ENCODE results near the gene COL5A3.
"Not testable (repeated sequence)": the region's sequence is repeated elsewhere in the genome, so short reads cannot be mapped to it uniquely, and the experiment has no call there.

Gene COL5A3

DNA sequence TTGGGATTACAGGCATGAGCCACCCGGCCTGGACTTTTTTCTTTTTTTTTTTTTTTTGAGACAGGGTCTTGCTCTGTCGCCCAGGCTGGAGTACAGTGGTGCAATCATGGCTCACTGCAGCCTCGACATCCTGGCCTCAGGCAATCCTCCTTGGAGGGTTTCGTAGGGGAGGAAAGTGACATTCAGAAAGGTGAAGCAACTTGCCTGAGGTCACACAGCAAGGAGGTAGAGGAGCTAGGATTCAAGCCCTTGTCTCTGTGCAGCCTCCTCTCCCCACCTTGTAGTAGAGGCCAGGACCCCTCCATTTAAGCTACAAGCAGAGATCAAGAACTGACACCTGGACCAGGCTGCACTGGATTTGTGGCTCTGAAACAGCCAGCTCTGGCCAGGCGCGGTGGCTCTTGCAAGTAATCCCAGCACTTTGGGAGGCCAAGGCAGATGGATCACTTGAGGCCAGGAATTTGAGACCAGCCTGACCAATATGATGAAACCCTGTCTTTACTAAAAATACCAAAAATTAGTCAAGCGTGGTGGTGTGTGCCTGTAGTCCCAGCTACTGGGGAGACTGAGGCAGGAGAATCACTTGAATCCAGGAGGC, 63.7 kb downstream of the COL5A3 start:
- peaks cover 38% of the 10 kb centered on the region for H3K4me1 ChIP-seq (ENCODE audit: control insufficient read depth, insufficient read depth, low read length)
- H3K27me3 ChIP-seq (replicated peaks; ENCODE audit: control insufficient read depth, insufficient read depth, low read length); H3K9me3 ChIP-seq (ENCODE audit: control insufficient read depth, low read length); H3K36me3 ChIP-seq (ENCODE audit: control insufficient read depth, insufficient read depth, low read length, severe bottlenecking): not testable (repeated sequence)
- H3K9ac ChIP-seq (ENCODE audit: low read length) = peak overlapping the region; percentile 80
- DNase-seq (ENCODE audit: low read depth) = peak; percentile 52
- H3K4me3 ChIP-seq (ENCODE audit: low read length) = peak overlapping the region; percentile 51

DNA sequence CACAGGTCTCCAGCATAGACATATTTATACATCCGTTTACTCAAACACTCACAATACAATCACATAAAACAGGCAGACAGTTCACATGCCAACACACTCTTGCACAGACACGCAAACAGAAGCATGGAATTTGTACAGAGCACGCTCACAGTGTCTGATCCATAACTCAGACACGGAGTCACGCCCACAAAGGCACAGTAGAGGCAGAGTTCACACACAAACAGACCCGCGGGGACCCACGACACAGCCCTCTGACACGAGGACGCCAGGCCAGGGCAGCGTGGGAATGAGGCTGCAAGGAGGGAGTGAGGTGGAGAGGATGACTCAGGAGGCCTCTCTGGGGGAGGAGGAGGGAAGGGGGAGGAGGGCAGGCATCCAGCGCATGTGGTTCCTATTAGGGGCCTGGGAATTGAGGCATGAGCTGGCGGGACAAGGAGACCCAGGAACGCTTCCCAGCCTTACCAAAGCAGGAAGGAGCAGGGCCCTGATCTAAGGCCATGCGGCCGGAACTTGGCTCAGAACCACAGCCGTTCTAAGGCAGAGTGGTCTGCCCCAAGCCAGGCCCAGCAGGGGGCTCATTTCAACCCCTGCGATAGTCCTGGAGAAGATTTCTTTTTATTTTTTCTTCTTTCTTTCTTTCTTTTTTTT, 64.9 kb downstream of the COL5A3 start:
- H3K27me3 ChIP-seq (replicated peaks; ENCODE audit: control insufficient read depth, insufficient read depth, low read length) = no peaks in the 10 kb centered on the region
- no peak overlapping the region for H3K4me3 ChIP-seq (ENCODE audit: low read length)
- peaks cover 7% of the 10 kb centered on the region for H3K9me3 ChIP-seq (ENCODE audit: control insufficient read depth, low read length)
- H3K9ac ChIP-seq (ENCODE audit: low read length) = peak overlapping the region; percentile 80
- DNase-seq (ENCODE audit: low read depth) = peak; percentile 99
- no peaks in the 10 kb centered on the region for H3K36me3 ChIP-seq (ENCODE audit: control insufficient read depth, insufficient read depth, low read length, severe bottlenecking)
- peaks cover 44% of the 10 kb centered on the region for H3K4me1 ChIP-seq (ENCODE audit: control insufficient read depth, insufficient read depth, low read length)

DNA sequence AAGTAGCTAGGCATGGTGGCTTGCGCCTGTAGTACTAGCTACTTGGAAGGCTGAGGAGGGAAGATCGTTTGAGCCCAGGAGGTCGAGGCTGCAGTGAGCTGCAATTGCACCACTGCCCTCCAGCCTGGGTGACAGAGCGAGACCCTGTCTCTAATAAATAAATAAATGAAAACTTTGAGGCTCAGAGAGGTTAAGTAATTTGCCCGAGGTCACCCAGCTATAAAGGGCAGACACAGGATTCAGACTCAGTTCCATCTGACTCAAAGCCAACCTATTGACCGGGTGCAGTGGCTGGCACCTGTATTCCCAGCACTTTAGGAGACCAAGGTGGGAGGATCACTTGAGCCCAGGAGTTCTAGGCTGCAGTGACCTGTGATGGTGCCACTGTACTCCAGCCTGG, 66.6 kb downstream of the COL5A3 start:
- H3K36me3 ChIP-seq (ENCODE audit: control insufficient read depth, insufficient read depth, low read length, severe bottlenecking) = no peaks in the 10 kb centered on the region
- peaks cover 41% of the 10 kb centered on the region for H3K4me1 ChIP-seq (ENCODE audit: control insufficient read depth, insufficient read depth, low read length)
- no peak overlapping the region for H3K4me3 ChIP-seq (ENCODE audit: low read length)
- no peaks in the 10 kb centered on the region for H3K27me3 ChIP-seq (replicated peaks; ENCODE audit: control insufficient read depth, insufficient read depth, low read length)
- no peak overlapping the region for H3K9ac ChIP-seq (ENCODE audit: low read length)
- peaks cover 7% of the 10 kb centered on the region for H3K9me3 ChIP-seq (ENCODE audit: control insufficient read depth, low read length)
- DNase-seq (ENCODE audit: low read depth) = no peak

DNA sequence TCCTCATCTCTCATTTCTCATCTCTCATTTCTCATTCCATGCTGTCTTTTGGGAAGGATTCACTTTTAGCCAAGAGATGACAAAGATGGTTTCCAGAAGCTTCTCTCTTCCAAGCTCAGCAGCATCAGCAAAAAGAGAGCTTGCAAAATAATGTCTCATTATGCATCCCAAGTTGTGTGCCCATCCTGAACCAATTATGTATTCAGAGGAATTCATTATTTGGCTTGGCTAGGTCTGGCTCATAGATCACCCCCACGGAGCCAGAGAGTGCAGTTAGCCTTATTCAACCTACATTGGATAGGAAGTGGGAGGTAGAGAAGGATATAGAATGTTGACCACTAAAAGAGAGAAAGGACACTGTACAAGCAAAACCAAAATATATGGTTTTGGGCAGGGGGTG, 68.6 kb downstream of the COL5A3 start:
- no peak for DNase-seq (ENCODE audit: low read depth)
- Histone ChIP-seq H3K36me3 (ENCODE audit: control insufficient read depth, insufficient read depth, low read length, severe bottlenecking) (no peaks in the 10 kb centered on the region), H3K27me3 (replicated peaks; ENCODE audit: control insufficient read depth, insufficient read depth, low read length) (no peaks in the 10 kb centered on the region), H3K9me3 (ENCODE audit: control insufficient read depth, low read length) (peaks cover 7% of the 10 kb centered on the region), H3K4me3 (ENCODE audit: low read length) (no peak overlapping the region), H3K9ac (ENCODE audit: low read length) (no peak overlapping the region), H3K4me1 (ENCODE audit: control insufficient read depth, insufficient read depth, low read length) (peaks cover 25% of the 10 kb centered on the region)

DNA sequence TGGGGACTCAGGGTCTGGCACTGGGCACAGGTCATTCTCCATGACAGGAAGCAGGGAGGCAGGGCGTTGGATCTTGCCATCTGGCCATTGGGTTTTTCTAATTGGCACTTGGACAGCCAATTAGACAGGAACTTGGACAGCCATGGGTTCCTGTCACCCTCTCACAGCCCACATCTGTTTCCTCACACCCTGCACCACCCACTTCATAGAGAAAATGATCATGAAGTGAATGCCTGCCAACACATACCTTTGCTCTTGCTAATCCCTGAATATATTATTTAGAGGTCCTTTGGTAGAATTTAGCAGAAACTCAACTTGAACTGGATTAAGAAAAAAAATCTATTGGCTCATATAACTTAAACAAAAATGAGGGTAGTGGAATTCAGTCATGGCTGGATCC, 69.1 kb downstream of the COL5A3 start:
- Histone ChIP-seq H3K4me3 (ENCODE audit: low read length) (no peak overlapping the region), H3K27me3 (replicated peaks; ENCODE audit: control insufficient read depth, insufficient read depth, low read length) (no peaks in the 10 kb centered on the region), H3K9ac (ENCODE audit: low read length) (no peak overlapping the region), H3K9me3 (ENCODE audit: control insufficient read depth, low read length) (peaks cover 7% of the 10 kb centered on the region), H3K4me1 (ENCODE audit: control insufficient read depth, insufficient read depth, low read length) (peaks cover 21% of the 10 kb centered on the region), H3K36me3 (ENCODE audit: control insufficient read depth, insufficient read depth, low read length, severe bottlenecking) (no peaks in the 10 kb centered on the region)
- DNase-seq (ENCODE audit: low read depth) = no peak

DNA sequence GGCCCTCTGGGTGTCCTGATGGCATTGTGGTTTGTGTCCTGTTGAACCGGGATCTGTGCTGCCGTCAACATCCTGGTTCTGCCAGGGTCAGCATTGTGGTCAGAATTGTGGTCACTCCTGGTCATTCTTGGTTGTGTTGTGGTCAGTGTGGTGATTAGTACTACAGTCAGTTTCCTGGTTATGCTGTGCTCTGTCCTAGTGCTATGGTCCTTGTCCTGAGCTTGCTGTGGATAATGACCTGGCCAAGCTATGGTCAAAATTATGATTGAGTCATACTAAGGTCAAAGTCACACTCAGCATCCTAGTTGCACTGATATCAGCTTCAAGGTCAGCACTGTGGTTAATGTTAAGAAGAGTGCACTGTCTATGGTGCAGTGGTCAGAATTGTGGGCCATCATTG, 69.5 kb downstream of the COL5A3 start:
- Histone ChIP-seq H3K4me1 (ENCODE audit: control insufficient read depth, insufficient read depth, low read length) (peaks cover 16% of the 10 kb centered on the region), H3K9ac (ENCODE audit: low read length) (no peak overlapping the region), H3K27me3 (replicated peaks; ENCODE audit: control insufficient read depth, insufficient read depth, low read length) (no peaks in the 10 kb centered on the region), H3K9me3 (ENCODE audit: control insufficient read depth, low read length) (peaks cover 7% of the 10 kb centered on the region), H3K36me3 (ENCODE audit: control insufficient read depth, insufficient read depth, low read length, severe bottlenecking) (no peaks in the 10 kb centered on the region), H3K4me3 (ENCODE audit: low read length) (no peak overlapping the region)
- no peak for DNase-seq (ENCODE audit: low read depth)

DNA sequence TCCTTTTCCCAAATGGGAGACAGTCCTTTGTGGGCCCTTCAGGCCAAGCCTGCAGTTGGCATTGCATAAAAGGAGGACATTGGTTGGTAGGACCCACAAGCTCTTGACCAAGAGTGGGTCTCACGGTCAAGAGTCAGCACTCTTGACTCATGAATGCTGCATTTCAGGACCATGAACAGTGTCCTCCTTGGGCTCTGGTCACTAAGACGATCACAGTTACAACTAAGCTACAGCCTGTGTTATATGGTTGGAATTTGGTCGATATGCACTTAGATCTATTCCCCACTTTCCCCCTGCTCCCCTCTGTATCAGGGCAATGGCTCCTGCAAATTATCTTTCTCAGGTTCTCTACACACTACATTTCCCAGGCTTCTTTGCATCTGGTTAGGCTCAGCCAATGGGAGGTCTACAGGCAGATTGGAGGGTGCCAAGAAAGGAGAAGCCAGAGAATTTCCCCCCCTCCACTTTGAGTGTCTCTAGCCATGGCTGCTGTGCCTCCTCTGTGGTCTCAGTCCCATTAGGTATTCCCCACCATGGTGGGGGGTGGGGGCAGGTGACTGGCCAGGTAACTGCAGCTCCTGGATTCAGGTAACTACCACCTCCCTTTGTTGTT, 70.9 kb downstream of the COL5A3 start:
- Histone ChIP-seq H3K27me3 (replicated peaks; ENCODE audit: control insufficient read depth, insufficient read depth, low read length) (no peaks in the 10 kb centered on the region), H3K36me3 (ENCODE audit: control insufficient read depth, insufficient read depth, low read length, severe bottlenecking) (no peaks in the 10 kb centered on the region), H3K9me3 (ENCODE audit: control insufficient read depth, low read length) (peaks cover 7% of the 10 kb centered on the region), H3K4me1 (ENCODE audit: control insufficient read depth, insufficient read depth, low read length) (peaks cover 20% of the 10 kb centered on the region), H3K9ac (ENCODE audit: low read length) (no peak overlapping the region), H3K4me3 (ENCODE audit: low read length) (no peak overlapping the region)
- DNase-seq (ENCODE audit: low read depth) = peak; percentile 58

DNA sequence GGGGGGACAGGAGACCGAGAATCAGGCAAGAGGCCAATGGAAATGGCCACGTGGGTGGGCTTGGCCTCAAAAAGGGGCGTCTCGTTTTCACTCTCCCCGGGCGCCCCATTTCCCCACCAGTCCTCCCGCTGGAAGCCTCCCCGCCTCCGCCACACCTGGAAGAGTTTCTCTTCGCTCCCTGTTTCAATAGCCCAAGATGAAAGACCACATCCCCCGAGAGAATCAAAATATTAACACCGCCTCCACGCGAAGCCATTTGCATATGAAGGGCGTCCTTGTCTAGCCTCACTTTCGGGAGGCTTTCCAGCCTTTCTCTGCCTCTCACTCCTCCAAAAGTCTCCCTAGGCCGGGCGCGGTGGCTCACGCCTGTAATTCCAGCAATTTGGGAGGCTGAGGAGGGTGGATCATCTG, 73.3 kb downstream of the COL5A3 start:
- Histone ChIP-seq H3K36me3 (ENCODE audit: control insufficient read depth, insufficient read depth, low read length, severe bottlenecking) (no peaks in the 10 kb centered on the region), H3K4me3 (ENCODE audit: low read length) (no peak overlapping the region), H3K27me3 (replicated peaks; ENCODE audit: control insufficient read depth, insufficient read depth, low read length) (no peaks in the 10 kb centered on the region), H3K9ac (ENCODE audit: low read length) (no peak overlapping the region), H3K9me3 (ENCODE audit: control insufficient read depth, low read length) (peaks cover 4% of the 10 kb centered on the region), H3K4me1 (ENCODE audit: control insufficient read depth, insufficient read depth, low read length) (peaks cover 26% of the 10 kb centered on the region)
- no peak for DNase-seq (ENCODE audit: low read depth)

DNA sequence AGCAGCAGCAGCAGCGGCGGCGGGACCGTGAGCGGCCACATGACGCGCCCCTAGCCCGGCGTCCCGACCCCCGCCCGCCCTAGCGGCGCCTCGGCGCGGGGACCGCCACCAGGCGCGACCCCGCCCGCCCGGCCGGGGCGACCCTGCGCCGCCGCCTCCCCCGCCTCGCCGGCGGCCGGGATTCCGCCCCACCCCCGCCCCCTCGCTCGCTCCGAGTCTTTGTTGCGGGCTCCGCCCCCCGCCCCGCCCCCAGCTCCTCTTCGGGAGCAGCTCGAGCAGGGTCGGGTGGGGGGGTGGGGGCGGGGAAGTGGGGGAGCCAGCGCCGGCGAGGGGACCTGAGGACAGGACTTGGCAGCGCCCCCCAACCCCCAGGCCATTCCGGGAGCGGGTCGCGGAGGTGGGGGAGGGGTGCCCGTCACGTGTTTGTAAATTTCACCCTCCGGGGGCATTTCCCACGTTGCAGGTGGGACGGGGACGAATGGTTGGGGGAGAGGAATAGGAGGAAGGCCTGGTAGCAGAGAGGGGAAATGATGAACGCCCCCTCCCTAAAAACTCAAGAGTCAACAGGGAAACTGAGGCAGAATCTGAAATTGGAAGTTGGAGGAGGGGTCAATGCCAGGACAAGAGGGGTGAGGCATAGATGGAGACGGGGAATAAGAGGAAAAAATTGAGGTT, 73.8 kb downstream of the COL5A3 start, which contains the start of gene OLFM2:
Gene OLFM2, minus strand, starts transcription at position 190 of the 675 bp plus-strand sequence. Its CDS starts 149 bp downstream, at position 41.
- Histone ChIP-seq H3K36me3 (ENCODE audit: control insufficient read depth, insufficient read depth, low read length, severe bottlenecking) (no peaks in the 10 kb centered on the region), H3K4me3 (ENCODE audit: low read length) (peak within 1 kb of the TSS; percentile 84), H3K9me3 (ENCODE audit: control insufficient read depth, low read length) (no peaks in the 10 kb centered on the region), H3K4me1 (ENCODE audit: control insufficient read depth, insufficient read depth, low read length) (peaks cover 23% of the 10 kb centered on the region), H3K9ac (ENCODE audit: low read length) (peak within 1 kb of the TSS; percentile 84), H3K27me3 (replicated peaks; ENCODE audit: control insufficient read depth, insufficient read depth, low read length) (no peaks in the 10 kb centered on the region)
- peak; percentile 64 for DNase-seq (ENCODE audit: low read depth)

DNA sequence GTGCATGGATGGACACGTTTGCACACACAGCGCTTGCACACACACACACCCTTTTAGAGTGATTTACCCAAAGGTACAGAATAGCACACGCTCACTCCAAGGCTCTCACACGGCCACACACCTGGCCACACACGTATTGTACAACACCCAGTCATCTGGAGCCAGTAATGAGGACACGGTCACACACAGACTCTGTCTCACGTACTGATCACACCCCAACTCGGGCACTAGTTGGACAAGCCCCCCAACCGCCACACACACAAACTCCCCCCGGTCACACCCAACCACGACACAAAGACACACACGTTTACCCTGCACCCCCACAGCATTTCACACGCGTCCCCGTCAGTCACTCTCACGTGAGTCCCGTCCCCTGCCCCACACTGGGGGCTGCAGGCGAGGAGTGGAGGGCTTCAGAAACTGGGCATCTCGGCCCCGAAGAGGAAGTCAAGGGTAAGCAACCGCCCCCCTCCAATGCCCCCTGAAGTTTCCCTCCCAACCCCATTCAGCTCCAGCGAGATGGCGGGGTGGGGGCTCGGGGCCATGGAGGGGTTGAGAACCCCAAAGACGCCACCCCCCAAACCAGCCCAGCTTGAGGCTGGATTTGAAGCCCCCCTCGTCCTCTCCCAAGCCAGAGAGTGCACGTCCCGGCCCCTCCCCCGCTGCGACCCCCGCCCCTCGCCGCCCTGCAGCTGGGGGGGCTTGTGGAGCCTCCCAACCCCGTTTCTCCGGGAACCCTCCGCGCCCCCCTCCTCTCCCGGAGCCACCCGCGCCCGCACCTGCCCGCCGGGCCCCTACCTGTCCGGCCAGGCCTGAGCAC, 74.6 kb downstream of the COL5A3 start:
- Histone ChIP-seq H3K4me1 (ENCODE audit: control insufficient read depth, insufficient read depth, low read length) (peaks cover 22% of the 10 kb centered on the region), H3K9ac (ENCODE audit: low read length) (peak overlapping the region; percentile 84), H3K4me3 (ENCODE audit: low read length) (peak overlapping the region; percentile 84), H3K27me3 (replicated peaks; ENCODE audit: control insufficient read depth, insufficient read depth, low read length) (no peaks in the 10 kb centered on the region), H3K36me3 (ENCODE audit: control insufficient read depth, insufficient read depth, low read length, severe bottlenecking) (no peaks in the 10 kb centered on the region), H3K9me3 (ENCODE audit: control insufficient read depth, low read length) (no peaks in the 10 kb centered on the region)
- peak; percentile 36 for DNase-seq (ENCODE audit: low read depth)
